Caki2 (cell line): Measurements from ENCODE around the gene AKR1D1. TPM values are rescaled to one million over a fixed set of nuclear protein-coding genes. Genes with fewer than 3 reads are reported as not detected.
A peak's percentile ranks its signal among the peaks of the same experiment; 100 is the strongest.
"Not testable (repeated sequence)": the region's sequence is repeated elsewhere in the genome, so short reads cannot be mapped to it uniquely, and the experiment has no call there.

Source experiments
- DNase-seq: peaks from one replicate; pipeline ENCODE4 v3.0.0-alpha.2; 2015; ENCODE audit warnings: low read depth
- in situ Hi-C: cut with HindIII; loops from 2 replicates; pipeline ENCODE4 v1.10.0; 2016; ENCODE audit warnings: low sequenced_read_pairs, low pct_unique_long_range_greater_than_20kb, mixed read lengths
- total RNA-seq: library from RNA; depleted of rRNA; stranded (reverse); fragments of >200 nt; shearing (Covaris generic); gene quantifications from 2 replicates; pipeline ENCODE4 v1.2.3, GENCODE V29; 2014; ENCODE audit warnings: low replicate concordance; rRNA removed

AKR1D1 gene
- total RNA-seq: not detected in 2 replicates

- no peak for DNase-seq
- in situ Hi-C loops: no loop called here
These were observed at the start of gene AKR1D1 for GRCh38 chr7:138076196-138076595. Gene AKR1D1, plus strand, starts transcription at chr7:138076459. Its CDS starts 60 bp downstream, at chr7:138076519.

- in situ Hi-C loops: no loop called here
These were observed 49.2 kb upstream of the AKR1D1 start for GRCh38 chr7:138027100-138027499.

DNA sequence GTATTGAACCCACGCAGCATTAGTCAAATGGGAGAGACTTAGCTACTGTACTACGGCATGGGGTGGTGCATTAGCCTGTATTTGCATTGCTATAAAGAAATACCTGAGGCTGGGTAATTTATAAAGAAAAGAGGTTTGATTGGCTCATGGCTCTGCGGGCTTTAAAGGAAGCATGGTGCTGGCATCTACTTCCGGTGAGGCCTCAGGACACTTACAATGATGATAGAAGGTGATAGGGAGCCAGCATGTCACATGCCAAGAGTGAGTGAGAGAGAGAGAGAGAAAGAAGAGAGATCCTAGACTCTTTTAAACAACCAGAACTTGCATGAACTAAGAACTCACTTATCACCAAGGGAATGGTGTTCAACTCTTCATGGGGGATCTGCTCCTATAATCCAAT, 47.1 kb upstream of the AKR1D1 start:
- in situ Hi-C loops: no loop called here
- DNase-seq: no peak

More at GRCh38 chr7:138027100-138027499, 49.2 kb upstream of the AKR1D1 start:
- DNase-seq: no peak

GRCh38 chr7:138029941-138030340, 46.3 kb upstream of the AKR1D1 start:
- DNase-seq: peak; percentile 61
- in situ Hi-C loops: no loop called here

DNA sequence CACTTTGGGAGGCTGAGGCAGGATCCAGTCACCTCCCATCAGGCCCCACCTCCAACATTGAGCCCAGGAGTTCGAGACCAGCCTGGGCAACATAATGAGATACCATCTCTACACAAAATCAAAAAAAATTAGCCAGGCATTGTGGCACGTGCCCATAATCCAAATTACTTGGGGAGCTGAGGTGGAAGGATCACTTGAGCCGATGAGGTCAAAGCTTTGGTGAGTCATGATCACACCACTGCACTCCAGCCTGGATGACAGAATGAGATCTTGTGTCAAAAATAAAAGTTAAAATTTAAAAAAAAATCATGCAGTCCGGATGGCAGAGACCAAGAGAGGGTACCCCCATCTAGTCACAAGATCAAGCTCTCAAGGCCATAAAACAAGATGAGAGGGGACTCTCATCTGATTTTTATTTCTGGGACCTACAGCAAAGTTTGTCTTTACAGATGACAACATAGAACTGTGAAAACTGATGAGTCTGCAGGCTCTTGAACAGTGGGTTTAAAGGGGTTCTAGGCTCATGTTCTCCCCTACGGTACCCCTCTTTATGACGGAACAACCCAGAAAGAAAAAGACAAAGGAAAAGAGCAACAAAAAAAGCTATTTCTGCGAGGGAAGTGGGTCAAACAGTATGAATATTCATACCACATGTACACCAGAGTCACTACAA, 45.4 kb upstream of the AKR1D1 start:
- in situ Hi-C loops: no loop called here
- DNase-seq: peak; percentile 55

DNA sequence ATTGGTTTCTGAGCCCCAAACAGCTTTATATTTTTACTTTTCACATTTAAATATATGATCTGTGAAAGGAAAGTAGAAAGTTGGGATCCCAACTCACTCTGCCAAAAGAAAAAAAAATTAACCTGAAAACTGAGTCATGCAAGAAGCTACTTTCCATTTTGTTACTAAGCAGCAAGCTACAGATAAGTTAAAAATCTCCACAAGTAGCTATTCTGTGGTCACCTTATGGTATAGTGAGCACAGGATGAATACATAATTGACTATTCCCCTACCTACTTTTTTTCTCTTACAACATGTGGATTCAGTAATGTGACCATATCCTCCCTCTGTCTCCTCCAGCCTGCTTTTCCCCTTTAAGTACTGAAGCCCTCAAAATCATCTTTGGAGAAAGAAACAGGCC, 44.1 kb upstream of the AKR1D1 start:
- in situ Hi-C loops: no loop called here
- DNase-seq: peak; percentile 42

GRCh38 chr7:138032770-138033169, 43.5 kb upstream of the AKR1D1 start:
- no peak for DNase-seq
- in situ Hi-C loops: no loop called here

- in situ Hi-C loops: no loop called here
- no peak for DNase-seq
These were observed 43.0 kb upstream of the AKR1D1 start for GRCh38 chr7:138033241-138033640.

- in situ Hi-C loops: no loop called here
- DNase-seq: no peak
These were observed 40.1 kb upstream of the AKR1D1 start for GRCh38 chr7:138036135-138036534.

GRCh38 chr7:138040063-138040462, 36.2 kb upstream of the AKR1D1 start:
- in situ Hi-C loops, DNase-seq: not testable (repeated sequence)

DNA sequence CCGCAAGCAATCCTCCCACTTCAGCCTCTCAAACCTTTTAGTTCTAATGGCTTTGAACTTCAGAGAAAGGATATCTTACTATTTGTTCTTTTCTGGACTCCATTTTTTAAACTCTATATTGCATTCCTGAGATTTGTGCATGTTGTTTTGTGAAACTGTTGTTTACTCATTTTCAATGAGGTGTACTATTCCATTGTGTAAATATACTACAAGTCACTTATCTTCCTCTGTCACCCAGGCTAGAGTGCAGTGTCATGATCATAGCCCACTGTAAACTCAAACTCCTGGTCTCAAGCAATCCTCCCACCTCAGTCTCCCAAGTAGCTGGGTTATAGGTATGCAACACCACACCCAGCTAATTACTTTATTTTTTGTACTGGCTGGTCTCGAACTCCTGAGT, 31.4 kb upstream of the AKR1D1 start:
- in situ Hi-C loops: no loop called here

GRCh38 chr7:138047907-138048306, 28.4 kb upstream of the AKR1D1 start:
- in situ Hi-C loops: no loop called here

More for the DNA sequence above, 31.4 kb upstream of the AKR1D1 start:
- no peak for DNase-seq

DNA sequence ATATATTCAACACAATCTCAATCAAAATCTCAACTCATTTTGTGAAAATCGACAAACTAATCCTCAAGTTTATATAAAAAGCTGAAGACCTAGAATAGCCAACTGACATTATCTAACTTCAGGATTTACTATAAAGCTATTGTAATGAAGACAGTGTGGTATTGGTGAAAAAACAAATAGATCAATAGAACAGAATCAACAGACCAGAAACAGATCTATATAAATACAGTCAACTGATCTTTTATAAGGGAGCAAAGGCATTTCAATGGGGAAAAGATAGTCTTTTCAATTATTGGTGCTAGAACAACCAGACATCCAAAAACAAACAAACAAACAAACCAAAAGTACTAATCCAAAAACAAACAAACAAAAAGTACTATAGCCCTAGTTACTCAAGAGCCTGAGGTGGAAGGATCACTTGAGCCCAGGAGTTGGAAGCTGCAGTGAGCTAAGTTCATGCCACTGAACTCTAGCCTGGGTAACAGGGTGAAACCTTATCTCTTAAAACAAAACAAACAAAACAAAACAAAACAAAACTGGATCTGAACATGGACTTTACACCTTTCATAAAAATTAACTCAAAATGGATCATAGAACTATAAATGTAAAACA, 26.6 kb upstream of the AKR1D1 start:
- no peak for DNase-seq
- in situ Hi-C loops: no loop called here

More at GRCh38 chr7:138047907-138048306, 28.4 kb upstream of the AKR1D1 start:
- DNase-seq: no peak

DNA sequence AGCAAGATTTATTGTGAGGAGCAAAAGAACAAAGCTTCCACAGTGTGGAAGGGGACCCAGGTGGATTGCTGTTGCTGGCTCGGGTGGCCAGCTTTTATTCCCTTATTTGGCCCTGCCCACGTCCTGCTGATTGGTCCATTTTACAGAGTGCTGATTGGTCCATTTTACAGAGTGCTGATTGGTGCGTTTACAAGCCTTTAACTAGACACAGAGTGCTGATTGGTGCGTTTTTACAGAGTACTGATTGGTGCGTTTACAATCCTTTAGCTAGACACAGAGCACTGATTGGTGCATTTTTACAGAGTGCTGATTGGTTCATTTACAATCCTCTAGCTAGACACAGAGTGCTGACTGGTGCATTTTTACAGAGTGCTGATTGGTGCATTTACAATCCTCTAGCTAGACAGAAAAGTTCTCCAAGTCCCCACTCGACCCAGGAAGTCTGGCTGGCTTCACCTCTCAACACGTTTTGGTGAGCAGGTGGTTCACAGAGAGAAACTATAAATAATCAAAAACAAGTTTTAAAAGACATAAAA, 24.5 kb upstream of the AKR1D1 start:
- DNase-seq, in situ Hi-C loops: not testable (repeated sequence)

GRCh38 chr7:138052696-138053095, 23.6 kb upstream of the AKR1D1 start:
- in situ Hi-C loops: no loop called here
- no peak for DNase-seq

DNA sequence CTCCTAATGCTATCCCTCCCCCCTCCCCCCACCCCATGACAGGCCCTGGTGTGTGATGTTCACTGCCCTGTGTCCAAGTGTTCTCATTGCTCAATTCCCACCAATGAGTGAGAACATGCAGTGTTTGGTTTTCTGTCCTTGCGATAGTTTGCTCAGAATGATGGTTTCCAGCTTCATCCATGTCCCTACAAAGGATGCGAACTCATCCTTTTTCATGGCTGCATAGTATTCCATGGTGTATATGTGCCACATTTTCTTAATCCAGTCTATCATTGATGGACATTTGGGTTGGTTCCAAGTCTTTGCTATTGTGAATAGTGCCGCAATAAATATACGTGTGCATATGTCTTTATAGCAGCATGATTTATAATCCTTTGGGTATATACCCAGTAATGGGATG, 20.6 kb upstream of the AKR1D1 start:
- in situ Hi-C loops, DNase-seq: not testable (repeated sequence)

DNA sequence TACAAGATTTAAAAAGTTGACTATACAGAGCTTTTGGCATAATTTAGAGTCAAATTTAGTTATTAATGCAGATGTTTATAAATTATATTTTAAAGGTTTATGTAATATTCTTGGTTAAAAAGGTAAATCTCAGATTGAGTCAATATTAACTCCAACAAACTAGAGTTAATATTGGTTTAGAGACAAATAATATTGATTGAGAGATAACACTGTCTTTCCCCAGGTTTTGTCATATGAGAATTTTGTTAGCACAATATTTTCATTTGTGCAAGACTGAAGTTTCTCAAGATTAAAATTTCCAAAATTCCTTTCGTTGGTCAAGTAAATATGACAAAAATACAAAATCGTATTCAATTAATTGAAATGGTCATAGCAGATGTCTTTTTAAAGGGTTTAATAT, 12.9 kb upstream of the AKR1D1 start:
- no peak for DNase-seq
- in situ Hi-C loops: no loop called here

DNA sequence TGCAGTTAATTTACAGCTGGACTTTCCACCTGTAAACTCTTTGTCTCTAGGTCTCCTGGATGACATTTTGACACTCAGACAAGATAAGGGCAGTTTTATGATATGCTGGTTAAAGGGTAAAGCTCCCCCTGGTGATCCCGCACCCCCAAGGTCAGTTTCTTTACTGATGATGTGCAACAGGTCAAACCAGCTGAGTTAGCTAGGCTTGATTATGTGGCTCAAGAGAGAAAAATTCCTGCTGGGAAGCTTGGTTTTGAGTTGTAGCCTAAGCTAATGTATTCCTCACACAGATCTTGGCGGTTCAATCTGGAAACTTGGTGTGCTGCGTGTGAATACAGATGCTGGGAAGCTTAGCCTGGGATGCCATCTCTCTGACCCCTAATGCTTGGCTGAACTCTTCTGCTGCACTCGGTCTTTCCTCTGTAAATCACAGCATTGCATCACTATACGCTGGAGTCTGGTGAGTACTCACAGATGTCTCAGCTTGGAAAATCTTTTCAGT, 11.4 kb upstream of the AKR1D1 start:
- DNase-seq: no peak
- in situ Hi-C loops: no loop called here

DNA sequence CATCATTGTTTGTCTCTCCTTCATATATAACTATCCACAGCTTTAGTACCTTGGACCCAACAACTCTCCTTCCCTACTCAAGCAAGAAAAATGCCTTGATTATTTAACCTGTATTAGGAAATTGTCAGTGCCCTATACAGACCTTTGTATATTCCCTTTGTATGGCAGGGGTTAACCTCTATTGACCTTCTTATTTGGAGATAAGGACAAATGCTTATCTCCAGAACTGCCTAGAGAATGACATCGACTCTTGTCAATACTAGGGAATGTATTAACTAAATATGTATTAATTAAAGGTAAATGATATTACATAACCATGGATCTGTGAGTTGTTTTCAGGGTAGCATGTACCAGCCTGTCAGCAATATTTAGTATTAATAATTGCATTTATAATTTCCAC, 10.4 kb upstream of the AKR1D1 start:
- no peak for DNase-seq
- in situ Hi-C loops: no loop called here
